GM23338 (cell line): ENCODE measurements around the gene ZNF474. TPM values are rescaled to one million over a fixed set of nuclear protein-coding genes. Genes with fewer than 3 reads are reported as not detected.

Experiments
- ATAC-seq: fragments of 200-7000 bp; cut with Tn5 transposase; 3 replicates; pipeline ENCODE4 v1.9.1; 2020
- DNase-seq: peaks from one replicate; pipeline ENCODE4 v3.0.0-alpha.2; 2015; ENCODE audit warnings: low spot score
- H2AFZ ChIP-seq: fragments of 200-600 bp; sonication (generic); 2 replicates; pipeline ENCODE4 v1.8.0; 2016; ENCODE audit warnings: antibody characterized with exemption, mild to moderate bottlenecking, moderate library complexity
- H3F3A ChIP-seq: fragments of 200-600 bp; sonication (generic); replicated peaks from 2 replicates; pipeline ENCODE4 v1.8.0; 2017; ENCODE audit warnings: antibody characterized with exemption, mixed run types, low read depth
- H3K27ac ChIP-seq: fragments of 200-600 bp; sonication (generic); 2 replicates; pipeline ENCODE4 v1.6.1; 2016; ENCODE audit warnings: low read depth
- H3K27me3 ChIP-seq: fragments of 200-600 bp; sonication (generic); 2 replicates; pipeline ENCODE4 v1.8.0; 2016; ENCODE audit warnings: mild to moderate bottlenecking, mixed run types, moderate library complexity; ENCODE audit not compliant: insufficient read depth
- H3K36me3 ChIP-seq: fragments of 200-600 bp; sonication (generic); 2 replicates; pipeline ENCODE4 v1.8.0; 2016; ENCODE audit warnings: mild to moderate bottlenecking; ENCODE audit not compliant: insufficient read depth
- H3K4me1 ChIP-seq: fragments of 200-600 bp; sonication (generic); 2 replicates; pipeline ENCODE4 v1.8.0; 2016; ENCODE audit warnings: mild to moderate bottlenecking, moderate library complexity; ENCODE audit not compliant: insufficient read depth
- H3K4me2 ChIP-seq: fragments of 200-600 bp; sonication (generic); 2 replicates; pipeline ENCODE4 v1.7.1; 2017; ENCODE audit warnings: mixed run types
- H3K4me3 ChIP-seq: fragments of 200-600 bp; sonication (generic); 2 replicates; pipeline ENCODE4 v1.6.1; 2016; ENCODE audit warnings: mixed run types
- H3K79me2 ChIP-seq: fragments of 200-600 bp; sonication (generic); replicated peaks from 2 replicates; pipeline ENCODE4 v1.8.0; 2017; ENCODE audit warnings: mild to moderate bottlenecking; ENCODE audit not compliant: insufficient read depth
- H3K9me2 ChIP-seq: fragments of 200-600 bp; sonication (generic); 2 replicates; pipeline ENCODE4 v1.8.0; 2017; ENCODE audit not compliant: insufficient read depth
- H4K20me1 ChIP-seq: fragments of 200-600 bp; sonication (generic); replicated peaks from 2 replicates; pipeline ENCODE4 v1.8.0; 2017; ENCODE audit warnings: mild to moderate bottlenecking; ENCODE audit not compliant: insufficient read depth
- H3K27ac Mint-ChIP-seq: 2 replicates; pipeline ENCODE4 v1.8.0; 2020; ENCODE audit warnings: inconsistent platforms, mild to moderate bottlenecking, moderate library complexity, mixed read lengths
- H3K27me3 Mint-ChIP-seq: 3 replicates; pipeline ENCODE4 v1.8.0; 2022; ENCODE audit warnings: low read depth, mild to moderate bottlenecking, moderate library complexity, mixed read lengths, inconsistent platforms; ENCODE audit not compliant: insufficient read depth, poor library complexity
- H3K36me3 Mint-ChIP-seq: 3 replicates; pipeline ENCODE4 v1.8.0; 2021; ENCODE audit warnings: low read depth, mild to moderate bottlenecking, inconsistent platforms, moderate library complexity, mixed read lengths
- H3K4me1 Mint-ChIP-seq: 3 replicates; pipeline ENCODE4 v1.8.0; 2020; ENCODE audit warnings: mild to moderate bottlenecking, inconsistent platforms, mixed read lengths
- H3K4me3 Mint-ChIP-seq: 3 replicates; pipeline ENCODE4 v1.8.0; 2021; ENCODE audit warnings: moderate library complexity, mild to moderate bottlenecking, inconsistent platforms, mixed read lengths
- H3K9me3 Mint-ChIP-seq: 3 replicates; pipeline ENCODE4 v1.8.0; 2020; ENCODE audit warnings: moderate library complexity, mild to moderate bottlenecking, inconsistent platforms, mixed read lengths
- EZH2 ChIP-seq: fragments of 200-600 bp; sonication (generic); IDR thresholded peaks from one replicate; pipeline ENCODE4 v1.8.0; 2017; ENCODE audit warnings: antibody characterized with exemption, mild to moderate bottlenecking, low read depth; ENCODE audit not compliant: unreplicated experiment
- EZH2phosphoT487 ChIP-seq: fragments of 200-600 bp; sonication (generic); IDR thresholded peaks from one replicate; pipeline ENCODE4 v1.8.1; 2018; ENCODE audit warnings: antibody characterized with exemption; ENCODE audit not compliant: unreplicated experiment
- JUNB ChIP-seq: IDR thresholded peaks from one replicate; pipeline ENCODE4 v1.6.1; 2016; ENCODE audit warnings: antibody characterized with exemption; ENCODE audit not compliant: unreplicated experiment
- NANOG ChIP-seq: IDR thresholded peaks from 2 replicates; pipeline ENCODE4 v1.6.1; 2016; ENCODE audit warnings: antibody characterized with exemption, borderline replicate concordance
- STAT1 ChIP-seq: IDR thresholded peaks from one replicate; pipeline ENCODE4 v1.6.1; 2016; ENCODE audit warnings: antibody characterized with exemption; ENCODE audit not compliant: unreplicated experiment
- ZNF114 ChIP-seq: fragments of 250-450 bp; sonication (Bioruptor Pico); IDR thresholded peaks from 2 replicates; pipeline ENCODE4 v1.5.0; 2020; ENCODE audit warnings: mild to moderate bottlenecking, moderate library complexity
- polyA plus RNA-seq: library from polyadenylated mRNA; unstranded; fragments of >200 nt; fragmentation: Nextera tagmentation; extraction: Ambion mirVana; gene quantifications from 2 replicates; pipeline ENCODE4 v1.2.1, GENCODE V29; 2016
- total RNA-seq: library from RNA; depleted of rRNA; stranded (reverse); fragments of >200 nt; shearing (Covaris generic); gene quantifications from 2 replicates; pipeline ENCODE4 v1.2.3, GENCODE V29; 2014
- TF ChIP-seq, protein P1 (sequence below), 2 experiments: fragments of 200-600 bp in 1 of 2; sonication (generic) in 1 of 2; conservative IDR thresholded peaks; 2 replicates each; pipeline versions ENCODE4 v1.5.1 to v1.6.1; 2016 to 2017; ENCODE audit warnings: antibody characterized with exemption in 2 of 2, low read depth in 2 of 2, mild to moderate bottlenecking in 2 of 2, moderate library complexity in 1 of 2
- TF ChIP-seq, protein P2 (sequence below): IDR thresholded peaks from one replicate; pipeline ENCODE4 v1.6.1; 2018; ENCODE audit warnings: antibody characterized with exemption; ENCODE audit not compliant: unreplicated experiment
- TF ChIP-seq, protein P3 (sequence below): IDR thresholded peaks from 2 replicates; pipeline ENCODE4 v1.6.1; 2016; ENCODE audit warnings: antibody characterized with exemption

Gene ZNF474
- total and polyA plus RNA-seq, 2 experiments from 2014 or later, result 0.59 TPM; not detected in 1

GRCh38 chr5:122101636-122102285 is 27.6 kb upstream of the ZNF474 start:
- Mint-ChIP-seq H3K36me3 (no peaks in the 10 kb centered on the region), H3K27ac (no peak overlapping the region), H3K4me3 (no peak overlapping the region), H3K9me3 (no peaks in the 10 kb centered on the region), H3K4me1 (peaks cover 16% of the 10 kb centered on the region), H3K27me3 (no peaks in the 10 kb centered on the region)
- Histone ChIP-seq H3K9me2 (no peaks in the 10 kb centered on the region), H3K4me3 (no peak overlapping the region), H3K27me3 (no peaks in the 10 kb centered on the region), H3K36me3 (no peaks in the 10 kb centered on the region), H4K20me1 (no peaks in the 10 kb centered on the region), H3K4me2 (no peak overlapping the region), H3K4me1 (peaks cover 20% of the 10 kb centered on the region), H3F3A (no peaks in the 10 kb centered on the region), H3K27ac (no peak overlapping the region), H3K79me2 (no peaks in the 10 kb centered on the region), H2AFZ (no peak overlapping the region)
- ATAC-seq, result peak; percentile 54; the same call in 2 of the 3 replicates
- TF ChIP-seq, protein P1, sequence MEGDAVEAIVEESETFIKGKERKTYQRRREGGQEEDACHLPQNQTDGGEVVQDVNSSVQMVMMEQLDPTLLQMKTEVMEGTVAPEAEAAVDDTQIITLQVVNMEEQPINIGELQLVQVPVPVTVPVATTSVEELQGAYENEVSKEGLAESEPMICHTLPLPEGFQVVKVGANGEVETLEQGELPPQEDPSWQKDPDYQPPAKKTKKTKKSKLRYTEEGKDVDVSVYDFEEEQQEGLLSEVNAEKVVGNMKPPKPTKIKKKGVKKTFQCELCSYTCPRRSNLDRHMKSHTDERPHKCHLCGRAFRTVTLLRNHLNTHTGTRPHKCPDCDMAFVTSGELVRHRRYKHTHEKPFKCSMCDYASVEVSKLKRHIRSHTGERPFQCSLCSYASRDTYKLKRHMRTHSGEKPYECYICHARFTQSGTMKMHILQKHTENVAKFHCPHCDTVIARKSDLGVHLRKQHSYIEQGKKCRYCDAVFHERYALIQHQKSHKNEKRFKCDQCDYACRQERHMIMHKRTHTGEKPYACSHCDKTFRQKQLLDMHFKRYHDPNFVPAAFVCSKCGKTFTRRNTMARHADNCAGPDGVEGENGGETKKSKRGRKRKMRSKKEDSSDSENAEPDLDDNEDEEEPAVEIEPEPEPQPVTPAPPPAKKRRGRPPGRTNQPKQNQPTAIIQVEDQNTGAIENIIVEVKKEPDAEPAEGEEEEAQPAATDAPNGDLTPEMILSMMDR (conservative IDR thresholded peaks at IDR 0.05; ENCODE audit: low read depth in 2 of 2), result peak; percentile 59 to 71
- TF ChIP-seq, protein P2, sequence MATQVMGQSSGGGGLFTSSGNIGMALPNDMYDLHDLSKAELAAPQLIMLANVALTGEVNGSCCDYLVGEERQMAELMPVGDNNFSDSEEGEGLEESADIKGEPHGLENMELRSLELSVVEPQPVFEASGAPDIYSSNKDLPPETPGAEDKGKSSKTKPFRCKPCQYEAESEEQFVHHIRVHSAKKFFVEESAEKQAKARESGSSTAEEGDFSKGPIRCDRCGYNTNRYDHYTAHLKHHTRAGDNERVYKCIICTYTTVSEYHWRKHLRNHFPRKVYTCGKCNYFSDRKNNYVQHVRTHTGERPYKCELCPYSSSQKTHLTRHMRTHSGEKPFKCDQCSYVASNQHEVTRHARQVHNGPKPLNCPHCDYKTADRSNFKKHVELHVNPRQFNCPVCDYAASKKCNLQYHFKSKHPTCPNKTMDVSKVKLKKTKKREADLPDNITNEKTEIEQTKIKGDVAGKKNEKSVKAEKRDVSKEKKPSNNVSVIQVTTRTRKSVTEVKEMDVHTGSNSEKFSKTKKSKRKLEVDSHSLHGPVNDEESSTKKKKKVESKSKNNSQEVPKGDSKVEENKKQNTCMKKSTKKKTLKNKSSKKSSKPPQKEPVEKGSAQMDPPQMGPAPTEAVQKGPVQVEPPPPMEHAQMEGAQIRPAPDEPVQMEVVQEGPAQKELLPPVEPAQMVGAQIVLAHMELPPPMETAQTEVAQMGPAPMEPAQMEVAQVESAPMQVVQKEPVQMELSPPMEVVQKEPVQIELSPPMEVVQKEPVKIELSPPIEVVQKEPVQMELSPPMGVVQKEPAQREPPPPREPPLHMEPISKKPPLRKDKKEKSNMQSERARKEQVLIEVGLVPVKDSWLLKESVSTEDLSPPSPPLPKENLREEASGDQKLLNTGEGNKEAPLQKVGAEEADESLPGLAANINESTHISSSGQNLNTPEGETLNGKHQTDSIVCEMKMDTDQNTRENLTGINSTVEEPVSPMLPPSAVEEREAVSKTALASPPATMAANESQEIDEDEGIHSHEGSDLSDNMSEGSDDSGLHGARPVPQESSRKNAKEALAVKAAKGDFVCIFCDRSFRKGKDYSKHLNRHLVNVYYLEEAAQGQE, result no peak
- peak; percentile 60 for DNase-seq

DNA sequence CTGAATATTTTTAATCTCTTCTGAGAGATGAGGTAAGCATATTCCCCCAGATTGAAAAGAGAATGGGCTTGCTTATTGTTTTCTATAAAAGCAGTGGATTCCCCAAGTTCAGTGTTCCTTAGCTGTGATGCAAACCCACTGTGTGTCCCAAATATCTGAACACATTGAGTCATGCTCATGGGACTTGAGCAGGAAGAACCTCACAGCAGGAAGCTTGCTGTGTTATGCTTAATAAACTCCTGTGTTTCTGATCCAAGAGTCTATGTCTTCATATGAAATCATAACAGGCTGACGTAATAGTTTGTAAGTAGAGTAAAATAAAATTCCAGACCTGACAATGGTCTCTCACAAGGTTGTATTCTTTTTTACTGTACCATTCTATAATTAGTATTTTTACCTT is 26.5 kb upstream of the ZNF474 start:
- Histone ChIP-seq H3K27ac (no peak overlapping the region), H3K4me3 (no peak overlapping the region), H3K9me2 (no peaks in the 10 kb centered on the region), H3K79me2 (no peaks in the 10 kb centered on the region), H3K4me2 (no peak overlapping the region), H4K20me1 (no peaks in the 10 kb centered on the region), H3K4me1 (peaks cover 20% of the 10 kb centered on the region), H3K36me3 (no peaks in the 10 kb centered on the region), H3F3A (no peaks in the 10 kb centered on the region), H2AFZ (no peak overlapping the region), H3K27me3 (no peaks in the 10 kb centered on the region)
- Mint-ChIP-seq H3K36me3 (no peaks in the 10 kb centered on the region), H3K4me3 (no peak overlapping the region), H3K9me3 (no peaks in the 10 kb centered on the region), H3K27ac (no peak overlapping the region), H3K27me3 (no peaks in the 10 kb centered on the region), H3K4me1 (peaks cover 16% of the 10 kb centered on the region)
- no peak for ATAC-seq
- no peak for DNase-seq
- TF ChIP-seq EZH2 (no peak), EZH2phosphoT487 (no peak), NANOG (no peak), JUNB (no peak), STAT1 (no peak), ZNF114 (no peak)
- TF ChIP-seq, protein P1 (conservative IDR thresholded peaks at IDR 0.05; ENCODE audit: low read depth in 2 of 2), result no peak
- TF ChIP-seq, protein P3, sequence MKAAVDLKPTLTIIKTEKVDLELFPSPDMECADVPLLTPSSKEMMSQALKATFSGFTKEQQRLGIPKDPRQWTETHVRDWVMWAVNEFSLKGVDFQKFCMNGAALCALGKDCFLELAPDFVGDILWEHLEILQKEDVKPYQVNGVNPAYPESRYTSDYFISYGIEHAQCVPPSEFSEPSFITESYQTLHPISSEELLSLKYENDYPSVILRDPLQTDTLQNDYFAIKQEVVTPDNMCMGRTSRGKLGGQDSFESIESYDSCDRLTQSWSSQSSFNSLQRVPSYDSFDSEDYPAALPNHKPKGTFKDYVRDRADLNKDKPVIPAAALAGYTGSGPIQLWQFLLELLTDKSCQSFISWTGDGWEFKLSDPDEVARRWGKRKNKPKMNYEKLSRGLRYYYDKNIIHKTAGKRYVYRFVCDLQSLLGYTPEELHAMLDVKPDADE, result no peak
- TF ChIP-seq, protein P2, result no peak
